Pulmonary artery endothelial cell (primary cell): ENCODE data around the gene NPRL2. TPM values are rescaled to one million over a fixed set of nuclear protein-coding genes. Genes with fewer than 3 reads are reported as not detected.
A peak's percentile ranks its signal among the peaks of the same experiment; 100 is the strongest.

ENCODE experiments used
- DNase-seq: peaks from one replicate; pipeline ENCODE4 v3.0.0-alpha.2; 2011; ENCODE audit warnings: low read depth, low spot score
- total RNA-seq: library from RNA; depleted of rRNA; stranded (reverse); fragments of >200 nt; gene quantifications from 2 replicates; pipeline ENCODE4 v1.2.3, GENCODE V29; 2014

Gene NPRL2
- total RNA-seq, 1 donor from 2014 or later, result 19.9 TPM

- peak; percentile 90 for DNase-seq
Measured at GRCh38 chr3:50327943-50328691, 22.5 kb downstream of the NPRL2 start, which contains the start of gene TUSC2. Gene TUSC2, minus strand, starts transcription at chr3:50328223. Its CDS starts 124 bp downstream, at chr3:50328099.

GRCh38 chr3:50327129-50327528 is 23.4 kb downstream of the NPRL2 start:
- no peak for DNase-seq

- DNase-seq, result no peak
Measured at GRCh38 chr3:50326182-50326541, 24.4 kb downstream of the NPRL2 start.

- DNase-seq, result no peak
Measured at GRCh38 chr3:50325497-50326181, 24.9 kb downstream of the NPRL2 start.

GRCh38 chr3:50325113-50325480 is 25.5 kb downstream of the NPRL2 start:
- no peak for DNase-seq

- DNase-seq, result peak; percentile 52
Measured at GRCh38 chr3:50324351-50325112, 26.0 kb downstream of the NPRL2 start.

GRCh38 chr3:50323614-50324199 is 26.9 kb downstream of the NPRL2 start:
- DNase-seq, result peak; percentile 73

GRCh38 chr3:50323092-50323600 is 27.4 kb downstream of the NPRL2 start:
- DNase-seq, result peak; percentile 59

GRCh38 chr3:50322386-50323091 is 28.0 kb downstream of the NPRL2 start, which contains the start of gene HYAL2:
Gene HYAL2, minus strand, starts transcription at chr3:50322745. Its CDS starts 2,256 bp downstream, at chr3:50320489.
- peak; percentile 48 for DNase-seq

GRCh38 chr3:50322115-50322385 is 28.5 kb downstream of the NPRL2 start:
- no peak for DNase-seq

GRCh38 chr3:50321336-50322114 is 29.1 kb downstream of the NPRL2 start:
- peak; percentile 60 for DNase-seq

GRCh38 chr3:50320853-50321335 is 29.7 kb downstream of the NPRL2 start:
- DNase-seq, result no peak

- DNase-seq, result no peak
Measured at GRCh38 chr3:50319894-50320625, 30.5 kb downstream of the NPRL2 start.

- no peak for DNase-seq
Measured at GRCh38 chr3:50319181-50319893, 31.2 kb downstream of the NPRL2 start.

- DNase-seq, result no peak
Measured at GRCh38 chr3:50318615-50319014, 32.0 kb downstream of the NPRL2 start.

GRCh38 chr3:50318163-50318562 is 32.4 kb downstream of the NPRL2 start:
- no peak for DNase-seq

GRCh38 chr3:50317300-50317699 is 33.3 kb downstream of the NPRL2 start:
- DNase-seq, result no peak

GRCh38 chr3:50316657-50317242 is 33.8 kb downstream of the NPRL2 start:
- no peak for DNase-seq
